Liver (tissue), 9 donors: ENCODE results near the gene RNF157. TPM values are rescaled to one million over a fixed set of nuclear protein-coding genes. Genes with fewer than 3 reads are reported as not detected.

Experiments
- DNase-seq: peaks from one replicate; pipeline ENCODE4 v3.0.0-alpha.2; 2017; ENCODE audit warnings: low spot score
- H3K27ac ChIP-seq, 2 donors: one replicate each; pipeline ENCODE4 v1.7.0; 2013; ENCODE audit warnings: inconsistent platforms in 2 of 2, low read length in 2 of 2, control low read depth in 1 of 2, low read depth in 1 of 2, mild to moderate bottlenecking in 1 of 2
- H3K27me3 ChIP-seq, 4 donors: one replicate each; pipeline versions ENCODE4 v1.6.1 to v1.7.0; 2013; ENCODE audit warnings: low read length in 3 of 4, inconsistent platforms in 1 of 4, mild to moderate bottlenecking in 1 of 4, moderate library complexity in 1 of 4; ENCODE audit not compliant: control insufficient read depth in 4 of 4, insufficient read depth in 4 of 4
- H3K36me3 ChIP-seq, 4 donors: one replicate each; pipeline versions ENCODE4 v1.6.1 to v1.7.0; 2013; ENCODE audit warnings: low read length in 3 of 4, mild to moderate bottlenecking in 3 of 4, low read depth in 1 of 4, moderate library complexity in 1 of 4; ENCODE audit not compliant: control insufficient read depth in 4 of 4, insufficient read depth in 3 of 4
- H3K4me1 ChIP-seq, 4 donors: one replicate each; pipeline versions ENCODE4 v1.6.1 to v1.7.0; 2013; ENCODE audit warnings: low read length in 3 of 4, mild to moderate bottlenecking in 3 of 4, moderate library complexity in 1 of 4; ENCODE audit not compliant: control insufficient read depth in 4 of 4, insufficient read depth in 4 of 4
- H3K4me3 ChIP-seq, 3 donors: one replicate each; pipeline versions ENCODE4 v1.6.1 to v1.7.0; 2013; ENCODE audit warnings: low read length in 3 of 3, control low read depth in 1 of 3, low read depth in 1 of 3, mild to moderate bottlenecking in 1 of 3
- H3K9ac ChIP-seq, 2 donors: one replicate each; pipeline ENCODE4 v1.7.0; 2013; ENCODE audit warnings: low read length in 2 of 2, mild to moderate bottlenecking in 2 of 2, moderate library complexity in 2 of 2, control low read depth in 1 of 2, low read depth in 1 of 2
- H3K9me3 ChIP-seq, 4 donors: one replicate each; pipeline versions ENCODE4 v1.6.1 to v1.7.0; 2013; ENCODE audit warnings: low read length in 3 of 4; ENCODE audit not compliant: control insufficient read depth in 4 of 4
- EGR1 ChIP-seq, 2 donors: IDR thresholded peaks; 2 replicates each; pipeline ENCODE4 v1.6.1; 2016 to 2018; ENCODE audit warnings: antibody characterized with exemption in 2 of 2, low read depth in 2 of 2
- FOXA1 ChIP-seq: IDR thresholded peaks from 2 replicates; pipeline ENCODE4 v1.6.1; 2016; ENCODE audit warnings: antibody characterized with exemption
- FOXA2 ChIP-seq: IDR thresholded peaks from 2 replicates; pipeline ENCODE4 v1.6.1; 2016; ENCODE audit warnings: antibody characterized with exemption
- GABPA ChIP-seq, 2 donors: IDR thresholded peaks in 1 of 2; conservative IDR thresholded peaks in 1 of 2; 2 replicates each; pipeline ENCODE4 v1.6.1; 2016; ENCODE audit warnings: antibody characterized with exemption in 2 of 2, mild to moderate bottlenecking in 1 of 2, moderate library complexity in 1 of 2
- HNF4A ChIP-seq, 2 donors: conservative IDR thresholded peaks; 2 replicates each; pipeline ENCODE4 v1.6.1; 2016; ENCODE audit warnings: antibody characterized with exemption in 2 of 2, mild to moderate bottlenecking in 2 of 2
- HNF4G ChIP-seq: IDR thresholded peaks from 2 replicates; pipeline ENCODE4 v1.6.1; 2016; ENCODE audit warnings: antibody characterized with exemption
- JUND ChIP-seq, 2 donors: IDR thresholded peaks; 2 replicates each; pipeline ENCODE4 v1.6.1; 2016; ENCODE audit warnings: antibody characterized with exemption in 2 of 2
- NR2F2 ChIP-seq: IDR thresholded peaks from 2 replicates; pipeline ENCODE4 v1.6.1; 2016; ENCODE audit warnings: antibody characterized with exemption
- RAD21 ChIP-seq, 2 donors: IDR thresholded peaks; 2 replicates each; pipeline ENCODE4 v1.6.1; 2016; ENCODE audit warnings: antibody characterized with exemption in 2 of 2, mild to moderate bottlenecking in 2 of 2
- RXRA ChIP-seq, 2 donors: IDR thresholded peaks; 2 replicates each; pipeline ENCODE4 v1.6.1; 2017 to 2018; ENCODE audit warnings: antibody characterized with exemption in 2 of 2, mild to moderate bottlenecking in 1 of 2
- SP1 ChIP-seq: IDR thresholded peaks from 2 replicates; pipeline ENCODE4 v1.6.1; 2018; ENCODE audit warnings: antibody characterized with exemption, mild to moderate bottlenecking
- TAF1 ChIP-seq: conservative IDR thresholded peaks from 2 replicates; pipeline ENCODE4 v1.6.1; 2016; ENCODE audit warnings: antibody characterized with exemption, mild to moderate bottlenecking
- YY1 ChIP-seq: IDR thresholded peaks from 2 replicates; pipeline ENCODE4 v1.6.1; 2016; ENCODE audit warnings: antibody characterized with exemption, mild to moderate bottlenecking
- WGBS: extraction: QIAGEN DNeasy Blood & Tissue Kit; methylation state at CpG from one replicate; pipeline ENCODE4 v1.1.7; 2013; 5-methylcytosine and 5-hydroxymethylcytosine counted together
- polyA plus RNA-seq, 2 donors: library from polyadenylated mRNA; stranded (reverse) in 1 of 2; unstranded in 1 of 2; fragments of 200-250 nt in 1 of 2; fragments of >200 nt in 1 of 2; fragmentation: Nextera tagmentation in 1 of 2; extraction: Ambion mirVana in 1 of 2; gene quantifications; one replicate each; pipeline versions ENCODE4 v1.2.1 to v1.2.3, GENCODE V29; 2013 to 2015
- total RNA-seq, 2 donors: library from RNA; depleted of rRNA; stranded (reverse); fragments of >200 nt; gene quantifications; one replicate each; pipeline ENCODE4 v1.2.3, GENCODE V29; 2014
- TF ChIP-seq, protein P1 (sequence below): IDR thresholded peaks from 2 replicates; pipeline ENCODE4 v1.6.1; 2016; ENCODE audit warnings: antibody characterized with exemption
- TF ChIP-seq, protein P2 (sequence below): IDR thresholded peaks from 2 replicates; pipeline ENCODE4 v1.6.1; 2016; ENCODE audit warnings: antibody characterized with exemption
- TF ChIP-seq, protein P3 (sequence below): IDR thresholded peaks from 2 replicates; pipeline ENCODE4 v1.6.1; 2016; ENCODE audit warnings: antibody characterized with exemption, mild to moderate bottlenecking
- TF ChIP-seq, protein P4 (sequence below): fragments of 150-350 bp; IDR thresholded peaks from 2 replicates; pipeline ENCODE4 v1.5.1; 2017; ENCODE audit warnings: improper control_type of control experiment, low read depth, low read length; ENCODE audit not compliant: missing input control
- TF ChIP-seq, protein P5 (sequence below): IDR thresholded peaks from 2 replicates; pipeline ENCODE4 v1.6.1; 2016; ENCODE audit warnings: antibody characterized with exemption
- donor health status: healthy.
- donor health status: healthy.
- donor health status: healthy.
- donor health status: healthy.
- donor health status: healthy.

Gene RNF157
- total and polyA plus RNA-seq, 4 donors = 0.42 to 2.9 (median 0.66) TPM

DNA sequence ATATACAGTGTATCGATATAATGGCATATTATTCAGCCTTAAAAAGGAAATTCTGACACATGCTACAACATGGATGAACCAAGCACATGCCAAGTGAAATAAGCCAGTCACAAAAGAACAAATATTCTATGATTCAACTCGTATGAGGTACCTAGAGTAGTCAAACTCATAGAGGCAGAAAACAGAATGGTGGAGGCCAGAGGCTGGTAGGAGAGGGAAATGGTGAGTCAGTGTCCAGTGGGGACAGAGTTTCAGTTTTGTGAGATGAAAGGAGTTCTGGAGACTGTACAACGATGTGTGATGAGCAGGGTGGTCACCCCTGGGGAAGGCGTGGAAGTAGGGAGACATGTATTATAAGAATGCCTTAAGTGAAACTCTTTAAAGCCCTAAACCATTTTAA lies 39.9 kb downstream of the RNF157 start:
- TF ChIP-seq HNF4A (conservative IDR thresholded peaks at IDR 0.05) = no peak
- TF ChIP-seq FOXA2 = no peak
- TF ChIP-seq RAD21 (IDR thresholded peaks at IDR 0.05) = no peak
- no peak for TF ChIP-seq RXRA (IDR thresholded peaks at IDR 0.05)
- TF ChIP-seq, protein P1, sequence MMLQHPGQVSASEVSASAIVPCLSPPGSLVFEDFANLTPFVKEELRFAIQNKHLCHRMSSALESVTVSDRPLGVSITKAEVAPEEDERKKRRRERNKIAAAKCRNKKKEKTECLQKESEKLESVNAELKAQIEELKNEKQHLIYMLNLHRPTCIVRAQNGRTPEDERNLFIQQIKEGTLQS = no peak
- TF ChIP-seq YY1 = no peak
- TF ChIP-seq EGR1 (IDR thresholded peaks at IDR 0.05; ENCODE audit: low read depth in 2 of 2) = no peak
- TF ChIP-seq, protein P2, sequence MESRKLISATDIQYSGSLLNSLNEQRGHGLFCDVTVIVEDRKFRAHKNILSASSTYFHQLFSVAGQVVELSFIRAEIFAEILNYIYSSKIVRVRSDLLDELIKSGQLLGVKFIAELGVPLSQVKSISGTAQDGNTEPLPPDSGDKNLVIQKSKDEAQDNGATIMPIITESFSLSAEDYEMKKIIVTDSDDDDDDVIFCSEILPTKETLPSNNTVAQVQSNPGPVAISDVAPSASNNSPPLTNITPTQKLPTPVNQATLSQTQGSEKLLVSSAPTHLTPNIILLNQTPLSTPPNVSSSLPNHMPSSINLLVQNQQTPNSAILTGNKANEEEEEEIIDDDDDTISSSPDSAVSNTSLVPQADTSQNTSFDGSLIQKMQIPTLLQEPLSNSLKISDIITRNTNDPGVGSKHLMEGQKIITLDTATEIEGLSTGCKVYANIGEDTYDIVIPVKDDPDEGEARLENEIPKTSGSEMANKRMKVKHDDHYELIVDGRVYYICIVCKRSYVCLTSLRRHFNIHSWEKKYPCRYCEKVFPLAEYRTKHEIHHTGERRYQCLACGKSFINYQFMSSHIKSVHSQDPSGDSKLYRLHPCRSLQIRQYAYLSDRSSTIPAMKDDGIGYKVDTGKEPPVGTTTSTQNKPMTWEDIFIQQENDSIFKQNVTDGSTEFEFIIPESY = no peak
- TF ChIP-seq, protein P3, sequence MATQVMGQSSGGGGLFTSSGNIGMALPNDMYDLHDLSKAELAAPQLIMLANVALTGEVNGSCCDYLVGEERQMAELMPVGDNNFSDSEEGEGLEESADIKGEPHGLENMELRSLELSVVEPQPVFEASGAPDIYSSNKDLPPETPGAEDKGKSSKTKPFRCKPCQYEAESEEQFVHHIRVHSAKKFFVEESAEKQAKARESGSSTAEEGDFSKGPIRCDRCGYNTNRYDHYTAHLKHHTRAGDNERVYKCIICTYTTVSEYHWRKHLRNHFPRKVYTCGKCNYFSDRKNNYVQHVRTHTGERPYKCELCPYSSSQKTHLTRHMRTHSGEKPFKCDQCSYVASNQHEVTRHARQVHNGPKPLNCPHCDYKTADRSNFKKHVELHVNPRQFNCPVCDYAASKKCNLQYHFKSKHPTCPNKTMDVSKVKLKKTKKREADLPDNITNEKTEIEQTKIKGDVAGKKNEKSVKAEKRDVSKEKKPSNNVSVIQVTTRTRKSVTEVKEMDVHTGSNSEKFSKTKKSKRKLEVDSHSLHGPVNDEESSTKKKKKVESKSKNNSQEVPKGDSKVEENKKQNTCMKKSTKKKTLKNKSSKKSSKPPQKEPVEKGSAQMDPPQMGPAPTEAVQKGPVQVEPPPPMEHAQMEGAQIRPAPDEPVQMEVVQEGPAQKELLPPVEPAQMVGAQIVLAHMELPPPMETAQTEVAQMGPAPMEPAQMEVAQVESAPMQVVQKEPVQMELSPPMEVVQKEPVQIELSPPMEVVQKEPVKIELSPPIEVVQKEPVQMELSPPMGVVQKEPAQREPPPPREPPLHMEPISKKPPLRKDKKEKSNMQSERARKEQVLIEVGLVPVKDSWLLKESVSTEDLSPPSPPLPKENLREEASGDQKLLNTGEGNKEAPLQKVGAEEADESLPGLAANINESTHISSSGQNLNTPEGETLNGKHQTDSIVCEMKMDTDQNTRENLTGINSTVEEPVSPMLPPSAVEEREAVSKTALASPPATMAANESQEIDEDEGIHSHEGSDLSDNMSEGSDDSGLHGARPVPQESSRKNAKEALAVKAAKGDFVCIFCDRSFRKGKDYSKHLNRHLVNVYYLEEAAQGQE = no peak
- no peak for TF ChIP-seq NR2F2
- no peak for TF ChIP-seq TAF1
- TF ChIP-seq, protein P4, sequence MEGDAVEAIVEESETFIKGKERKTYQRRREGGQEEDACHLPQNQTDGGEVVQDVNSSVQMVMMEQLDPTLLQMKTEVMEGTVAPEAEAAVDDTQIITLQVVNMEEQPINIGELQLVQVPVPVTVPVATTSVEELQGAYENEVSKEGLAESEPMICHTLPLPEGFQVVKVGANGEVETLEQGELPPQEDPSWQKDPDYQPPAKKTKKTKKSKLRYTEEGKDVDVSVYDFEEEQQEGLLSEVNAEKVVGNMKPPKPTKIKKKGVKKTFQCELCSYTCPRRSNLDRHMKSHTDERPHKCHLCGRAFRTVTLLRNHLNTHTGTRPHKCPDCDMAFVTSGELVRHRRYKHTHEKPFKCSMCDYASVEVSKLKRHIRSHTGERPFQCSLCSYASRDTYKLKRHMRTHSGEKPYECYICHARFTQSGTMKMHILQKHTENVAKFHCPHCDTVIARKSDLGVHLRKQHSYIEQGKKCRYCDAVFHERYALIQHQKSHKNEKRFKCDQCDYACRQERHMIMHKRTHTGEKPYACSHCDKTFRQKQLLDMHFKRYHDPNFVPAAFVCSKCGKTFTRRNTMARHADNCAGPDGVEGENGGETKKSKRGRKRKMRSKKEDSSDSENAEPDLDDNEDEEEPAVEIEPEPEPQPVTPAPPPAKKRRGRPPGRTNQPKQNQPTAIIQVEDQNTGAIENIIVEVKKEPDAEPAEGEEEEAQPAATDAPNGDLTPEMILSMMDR = no peak
- TF ChIP-seq FOXA1 = no peak
- TF ChIP-seq SP1 = no peak
- no peak for TF ChIP-seq HNF4G
- TF ChIP-seq, protein P5, sequence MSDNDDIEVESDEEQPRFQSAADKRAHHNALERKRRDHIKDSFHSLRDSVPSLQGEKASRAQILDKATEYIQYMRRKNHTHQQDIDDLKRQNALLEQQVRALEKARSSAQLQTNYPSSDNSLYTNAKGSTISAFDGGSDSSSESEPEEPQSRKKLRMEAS = no peak

DNA sequence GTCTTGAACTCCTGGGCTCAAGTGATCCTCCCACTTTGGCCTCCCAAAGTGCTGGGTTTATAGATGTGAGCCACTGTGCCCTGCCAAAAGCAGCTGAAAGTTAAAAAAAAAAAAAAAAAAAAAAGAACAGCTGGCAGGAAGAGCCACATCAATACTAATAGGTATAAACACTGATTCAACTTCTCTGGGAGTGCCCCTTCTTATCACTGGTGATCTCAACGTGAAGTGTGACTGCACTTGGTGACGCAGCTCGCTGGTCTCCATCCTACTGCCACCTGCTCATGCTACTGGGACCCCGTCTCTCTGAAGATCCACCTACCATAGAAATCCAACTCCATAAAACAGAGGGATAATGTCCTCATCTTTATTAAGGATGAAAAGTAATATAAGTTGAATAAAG lies 40.8 kb downstream of the RNF157 start:
- DNase-seq = no peak
- Histone ChIP-seq H3K9ac (no peak overlapping the region), H3K36me3 (no peaks in the 10 kb centered on the region), H3K27ac (no peak overlapping the region), H3K4me3 (no peak overlapping the region), H3K4me1 (peaks cover 4 to 27% (median 19%) of the 10 kb centered on the region in 4 donors), H3K9me3 (no peaks in the 10 kb centered on the region), H3K27me3 (no peaks in the 10 kb centered on the region)
- WGBS = 63% methylated on average over 4 of the region's 4 CpGs
- TF ChIP-seq NR2F2 (no peak), JUND (IDR thresholded peaks at IDR 0.05) (no peak), YY1 (no peak), RXRA (IDR thresholded peaks at IDR 0.05) (no peak), HNF4G (no peak), RAD21 (IDR thresholded peaks at IDR 0.05) (no peak), GABPA (IDR thresholded peaks at IDR 0.05 in 1 of 2, conservative IDR thresholded peaks at IDR 0.05 in 1 of 2) (no peak), SP1 (no peak), EGR1 (IDR thresholded peaks at IDR 0.05; ENCODE audit: low read depth in 2 of 2) (no peak)
- TF ChIP-seq, protein P5 = no peak
- TF ChIP-seq, protein P3 = no peak
- TF ChIP-seq, protein P4 = no peak

More for the DNA sequence above, 39.9 kb downstream of the RNF157 start:
- Histone ChIP-seq H3K27ac (no peak overlapping the region), H3K4me3 (no peak overlapping the region), H3K9me3 (no peaks in the 10 kb centered on the region), H3K36me3 (no peaks in the 10 kb centered on the region), H3K27me3 (no peaks in the 10 kb centered on the region), H3K9ac (no peak overlapping the region), H3K4me1 (peaks cover 4 to 27% (median 19%) of the 10 kb centered on the region in 4 donors)
- DNase-seq = no peak
- WGBS = 98% methylated on average over 4 of the region's 4 CpGs
